ENCODE data around the gene MYO5C. TPM values are rescaled to one million over a fixed set of nuclear protein-coding genes. Genes with fewer than 3 reads are reported as not detected.

The MYO5C gene
- total and polyA plus RNA-seq, 2 of the 8 experiments (the other 6 are each of a cell fraction or from before 2014, with no cell fraction given), result 8.2 to 26.7 TPM

GRCh38 chr15:52261026-52261425 is 34.6 kb downstream of the MYO5C start:
- CTCF ChIA-PET (ENCODE audit: partially characterized antibody), result interaction anchor here (0.6 to 2.4 kb wide), 8 partner anchors 16 to 211 kb away, joined by 3 to 7 read pairs (median 4); no protein-coding TSS in a partner anchor
- H2BK5ac ChIP-seq (ENCODE audit: low read depth, low read length), result peak overlapping the region; percentile 95

More at GRCh38 chr15:52261026-52261425, 34.6 kb downstream of the MYO5C start:
- peak overlapping the region in 2 of 4 experiments; percentile 55; a peak in 4 of 7 replicates for H3K9ac ChIP-seq (replicated peaks in 1 of 4; ENCODE audit: extremely low read depth in 1 of 4, low read depth in 3 of 4, low read length in 3 of 4)
- peaks cover 0 to 18% (median under 1%) of the 10 kb centered on the region in 4 experiments; a peak in 6 of 8 replicates for H3K36me3 ChIP-seq (ENCODE audit: control insufficient read depth in 2 of 4, insufficient read depth in 4 of 4, low read length in 3 of 4)
- H3K9me3 ChIP-seq (ENCODE audit: insufficient read depth in 2 of 2, low read depth in 1 of 2, low read length in 1 of 2), result no peaks in the 10 kb centered on the region
- peak overlapping the region; percentile 86 for H2BK120ac ChIP-seq (replicated peaks; ENCODE audit: low read depth, low read length)
- POLR2A ChIA-PET (ENCODE audit: partially characterized antibody), result interaction anchor here (0.6 to 2.2 kb wide), 8 partner anchors 16 to 484 kb away, joined by 3 to 8 read pairs (median 6); partner anchors contain the start of gene MYO5C
- peak overlapping the region; percentile 93 for H3K18ac ChIP-seq (ENCODE audit: extremely low read depth, low read length)
- peak overlapping the region in 1 of 2 experiments; percentile 26; a peak in 1 of 4 replicates for H3K4me2 ChIP-seq (ENCODE audit: insufficient read depth in 1 of 2, low read depth in 2 of 2, low read length in 2 of 2)
- 93% methylated on average over 10 of the region's 10 CpGs; no CpG with 5 or more reads in 1 of the 2 experiments for WGBS, 2 experiments (ENCODE audit: extremely low coverage in 1 of 2, insufficient coverage in 1 of 2, insufficient read length in 1 of 2, insufficient replicate concordance in 2 of 2, low coverage in 1 of 2, low lambda C conversion rate in 2 of 2, missing lambda C conversion rate in 1 of 2)
- peak overlapping the region; percentile 76 for H2AK5ac ChIP-seq (ENCODE audit: low read depth, low read length)
- H3K14ac ChIP-seq (ENCODE audit: insufficient read length), result no peak overlapping the region
- no peak for FAIRE-seq
- H2BK15ac ChIP-seq (ENCODE audit: low read length), result peak overlapping the region; percentile 93; the same call in 1 of the 2 replicates
- H3K79me2 ChIP-seq (ENCODE audit: control insufficient read depth in 1 of 2, insufficient read depth in 2 of 2, low read length in 2 of 2), result no peaks in the 10 kb centered on the region
- H3K27ac ChIP-seq (ENCODE audit: low read depth, low read length), result peak overlapping the region; percentile 95
- peak overlapping the region; percentile 24 for H4K5ac ChIP-seq (ENCODE audit: insufficient read length, low read depth, low read length)
- 0 out of 8 replicates have a peak overlapping the region, but pooled peaks of 1 of the 4 experiments have one; percentile 12 for H3K4me3 ChIP-seq (ENCODE audit: extremely low read depth in 1 of 4, insufficient read depth in 2 of 4, low read depth in 3 of 4, low read length in 4 of 4)
- no peak for DNase-seq (ENCODE audit: low read depth in 1 of 2, low spot score in 2 of 2)
- peak overlapping the region; percentile 96 for H2BK20ac ChIP-seq (ENCODE audit: low read length)
- H4K8ac ChIP-seq (ENCODE audit: extremely low read depth, insufficient read depth, low read length), result peak overlapping the region; percentile 53; the same call in 1 of the 2 replicates
- no peaks in the 10 kb centered on the region; the same call in 1 of the 2 replicates for H3K79me1 ChIP-seq (ENCODE audit: low read depth, low read length)
- no peaks in the 10 kb centered on the region for H3K23me2 ChIP-seq (ENCODE audit: low read depth, low read length)
- TF ChIP-seq SIX5 (IDR thresholded peaks at IDR 0.05; ENCODE audit: low read depth, low read length) (no peak), E2F6 (IDR thresholded peaks at IDR 0.05) (no peak), RBBP5 (IDR thresholded peaks at IDR 0.05; ENCODE audit: borderline replicate concordance, low read depth, low read length) (0 out of 2 replicates have a peak, but pooled peaks have one; percentile 15), GTF2F1 (IDR thresholded peaks at IDR 0.05; ENCODE audit: borderline replicate concordance, low read depth, low read length) (no peak), TBP (IDR thresholded peaks at IDR 0.05; ENCODE audit: low read depth, low read length) (no peak), POU5F1 (IDR thresholded peaks at IDR 0.05; ENCODE audit: low read depth, low read length) (no peak), SUZ12 (IDR thresholded peaks at IDR 0.05; ENCODE audit: low read length) (no peak)
- H2AFZ ChIP-seq (ENCODE audit: low read length), result no peak overlapping the region
- H3K56ac ChIP-seq (replicated peaks; ENCODE audit: insufficient read length, low read depth, low read length), result no peak overlapping the region
- no peak overlapping the region for H3K23ac ChIP-seq (ENCODE audit: insufficient read length)
- peak overlapping the region; percentile 28 for H3K4ac ChIP-seq (replicated peaks; ENCODE audit: insufficient read length, low read depth, low read length)
- peaks cover 19 to 32% (median 23%) of the 10 kb centered on the region in 4 experiments for H3K4me1 ChIP-seq (replicated peaks in 1 of 4; ENCODE audit: control insufficient read depth in 3 of 4, insufficient read depth in 4 of 4, low read length in 3 of 4)
- no peaks in the 10 kb centered on the region for H3K27me3 ChIP-seq (replicated peaks in 1 of 4; ENCODE audit: control insufficient read depth in 3 of 4, extremely low read depth in 1 of 4, insufficient read depth in 3 of 4, low read length in 3 of 4)
- H4K20me1 ChIP-seq (replicated peaks in 1 of 2; ENCODE audit: control insufficient read depth in 1 of 2, insufficient read depth in 2 of 2, low read length in 2 of 2), result no peaks in the 10 kb centered on the region
- peak overlapping the region; percentile 92 for H4K91ac ChIP-seq (replicated peaks; ENCODE audit: insufficient read length, low read length)
- H2BK12ac ChIP-seq (ENCODE audit: low read depth, low read length), result peak overlapping the region; percentile 99

Data from H1 (cell line).